Measurements from ENCODE around the gene HERC5.

The HERC5 gene

DNA sequence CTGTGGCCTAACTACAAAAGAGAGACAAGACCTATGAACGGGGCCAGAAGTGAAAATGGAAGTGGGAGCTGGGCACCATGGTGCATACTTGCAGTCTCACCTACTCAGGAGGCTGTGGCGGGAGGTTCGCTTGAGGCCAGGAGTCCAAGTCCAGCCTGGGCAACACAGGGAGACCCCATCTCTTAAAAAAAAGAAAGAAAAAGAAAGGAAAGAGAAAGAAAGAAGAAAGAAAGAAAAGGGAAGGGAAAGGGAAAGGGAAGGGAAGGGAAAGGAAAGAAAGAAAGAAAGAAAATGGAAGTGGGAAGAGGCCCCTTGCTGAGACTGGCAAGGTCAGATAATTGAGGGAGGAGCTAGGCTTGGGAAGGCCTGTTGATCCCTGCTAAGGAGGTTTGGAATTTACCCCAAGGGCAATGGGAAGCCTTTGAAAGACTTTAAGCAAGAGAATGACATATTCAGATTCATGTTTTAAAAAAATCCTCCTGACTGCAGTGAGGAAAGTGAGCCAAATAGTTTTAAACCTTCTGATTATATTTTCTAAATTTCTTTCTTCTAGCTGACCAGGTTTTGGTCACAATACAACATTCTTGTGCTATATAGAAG, 17.7 kb upstream of the HERC5 start:
- DNase-seq (ENCODE audit: low read depth) = no peak
- H3K4me3 ChIP-seq (ENCODE audit: low read length) = no peak overlapping the region
- TF ChIP-seq, protein P1, sequence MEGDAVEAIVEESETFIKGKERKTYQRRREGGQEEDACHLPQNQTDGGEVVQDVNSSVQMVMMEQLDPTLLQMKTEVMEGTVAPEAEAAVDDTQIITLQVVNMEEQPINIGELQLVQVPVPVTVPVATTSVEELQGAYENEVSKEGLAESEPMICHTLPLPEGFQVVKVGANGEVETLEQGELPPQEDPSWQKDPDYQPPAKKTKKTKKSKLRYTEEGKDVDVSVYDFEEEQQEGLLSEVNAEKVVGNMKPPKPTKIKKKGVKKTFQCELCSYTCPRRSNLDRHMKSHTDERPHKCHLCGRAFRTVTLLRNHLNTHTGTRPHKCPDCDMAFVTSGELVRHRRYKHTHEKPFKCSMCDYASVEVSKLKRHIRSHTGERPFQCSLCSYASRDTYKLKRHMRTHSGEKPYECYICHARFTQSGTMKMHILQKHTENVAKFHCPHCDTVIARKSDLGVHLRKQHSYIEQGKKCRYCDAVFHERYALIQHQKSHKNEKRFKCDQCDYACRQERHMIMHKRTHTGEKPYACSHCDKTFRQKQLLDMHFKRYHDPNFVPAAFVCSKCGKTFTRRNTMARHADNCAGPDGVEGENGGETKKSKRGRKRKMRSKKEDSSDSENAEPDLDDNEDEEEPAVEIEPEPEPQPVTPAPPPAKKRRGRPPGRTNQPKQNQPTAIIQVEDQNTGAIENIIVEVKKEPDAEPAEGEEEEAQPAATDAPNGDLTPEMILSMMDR (conservative IDR thresholded peaks at IDR 0.05; ENCODE audit: low read depth, low read length) = no peak

DNA sequence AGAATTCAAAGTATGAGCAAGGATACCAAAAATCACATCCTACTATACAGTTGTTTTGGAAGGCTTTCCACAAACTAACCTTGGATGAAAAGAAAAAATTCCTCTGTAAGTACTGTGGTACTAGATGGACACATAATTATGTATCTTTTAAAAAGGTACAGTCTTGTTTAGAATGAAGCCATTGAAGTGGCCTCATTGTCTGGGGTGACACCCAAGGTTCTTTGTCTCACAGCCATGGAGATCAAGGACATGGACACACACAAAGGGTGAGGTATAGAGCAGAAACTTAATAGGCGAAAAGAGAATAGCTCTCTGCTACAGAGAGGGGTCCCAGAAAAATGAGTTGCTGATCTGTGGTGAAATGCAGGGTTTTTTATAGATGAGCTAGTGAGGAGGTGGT, 16.8 kb upstream of the HERC5 start:
- TF ChIP-seq, protein P1 (conservative IDR thresholded peaks at IDR 0.05; ENCODE audit: low read depth, low read length) = no peak
- no peak overlapping the region for H3K4me3 ChIP-seq (ENCODE audit: low read length)
- no peak for DNase-seq (ENCODE audit: low read depth)

DNA sequence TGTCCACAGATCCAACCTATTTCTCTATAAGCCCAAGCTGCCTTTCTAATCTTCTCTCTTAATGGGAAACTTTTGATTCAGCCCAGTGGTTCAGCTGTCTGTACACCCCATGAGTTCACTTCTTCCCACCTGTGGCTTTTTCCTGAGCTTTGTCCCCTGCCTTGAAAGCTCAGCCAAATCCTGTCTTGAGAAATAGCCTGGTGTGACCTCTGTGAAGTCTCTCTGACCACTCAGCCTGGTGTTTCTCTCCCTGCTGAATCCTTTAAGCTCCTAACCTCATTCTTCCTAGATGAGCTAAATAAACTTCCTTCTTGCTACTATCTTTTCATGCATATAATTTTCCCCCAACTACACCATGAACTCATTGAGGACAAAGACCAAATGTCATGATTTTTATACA, 15.2 kb upstream of the HERC5 start:
- TF ChIP-seq, protein P1 (conservative IDR thresholded peaks at IDR 0.05; ENCODE audit: low read depth, low read length) = no peak
- no peak overlapping the region for H3K4me3 ChIP-seq (ENCODE audit: low read length)
- DNase-seq (ENCODE audit: low read depth) = no peak

DNA sequence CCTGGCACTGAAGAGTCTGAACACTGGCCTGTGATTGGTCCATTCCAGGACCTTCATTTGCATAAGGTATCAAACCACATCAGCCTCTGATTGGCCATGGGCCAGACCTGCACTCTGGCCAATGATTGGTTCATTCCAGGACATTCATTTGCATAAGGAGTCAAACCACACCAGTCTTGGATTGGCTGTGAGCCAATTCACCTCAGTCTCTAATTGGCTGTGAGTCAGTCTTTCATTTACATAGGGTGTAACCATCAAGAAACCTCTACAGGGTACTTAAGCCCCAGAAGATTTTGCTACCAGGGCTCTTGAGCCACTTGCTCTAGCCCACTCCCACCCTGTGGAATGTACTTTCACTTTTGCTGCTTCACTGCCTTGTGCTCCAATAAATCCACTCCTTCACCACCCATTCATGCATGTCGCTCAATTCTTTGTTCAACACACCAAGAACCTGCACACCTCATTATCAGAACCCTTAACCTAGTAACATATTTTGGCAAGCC, 14.2 kb upstream of the HERC5 start:
- TF ChIP-seq, protein P1 (conservative IDR thresholded peaks at IDR 0.05; ENCODE audit: low read depth, low read length) = no peak
- DNase-seq (ENCODE audit: low read depth) = no peak
- no peak overlapping the region for H3K4me3 ChIP-seq (ENCODE audit: low read length)

DNA sequence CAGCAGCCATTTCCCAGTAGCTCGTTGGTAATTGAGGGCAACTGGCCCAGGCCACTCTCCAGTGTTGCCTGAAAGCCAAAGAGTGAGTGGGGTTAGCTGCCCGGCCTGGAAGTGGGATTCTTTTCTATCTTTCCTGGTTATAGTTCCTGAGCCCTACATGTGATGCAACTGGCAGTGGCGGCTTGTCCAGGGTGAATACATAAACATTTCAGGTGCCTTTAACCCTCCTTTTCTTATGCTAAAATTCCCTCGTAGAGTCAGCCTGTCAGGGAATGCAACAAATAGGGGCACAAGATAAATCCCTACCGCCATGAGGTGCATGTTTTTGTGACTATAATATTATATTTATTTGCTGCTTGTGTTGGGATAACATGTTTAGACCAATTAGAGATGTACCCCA, 13.4 kb upstream of the HERC5 start:
- DNase-seq (ENCODE audit: low read depth) = no peak
- TF ChIP-seq, protein P1 (conservative IDR thresholded peaks at IDR 0.05; ENCODE audit: low read depth, low read length) = no peak
- H3K4me3 ChIP-seq (ENCODE audit: low read length) = no peak overlapping the region

DNA sequence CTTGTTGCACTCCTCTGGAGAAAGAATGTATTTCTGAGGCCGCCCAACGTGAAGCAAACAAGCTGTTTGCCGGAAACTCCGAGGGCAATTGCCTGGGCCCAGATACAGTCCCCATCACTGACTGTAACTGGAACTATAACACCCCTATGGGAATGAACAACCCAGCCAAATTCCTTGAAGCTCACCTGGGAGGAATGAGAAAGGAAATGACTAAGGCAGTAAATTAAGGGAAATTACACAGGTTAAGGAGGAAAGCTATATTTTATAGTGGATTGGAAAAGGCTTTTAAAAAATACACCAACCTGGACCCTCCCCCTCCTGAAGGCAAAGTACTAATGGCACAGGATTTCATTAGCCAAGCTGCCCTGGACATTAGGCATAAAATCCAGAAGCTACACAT, 11.7 kb upstream of the HERC5 start:
- H3K4me3 ChIP-seq (ENCODE audit: low read length) = no peak overlapping the region
- TF ChIP-seq, protein P1 (conservative IDR thresholded peaks at IDR 0.05; ENCODE audit: low read depth, low read length) = no peak
- DNase-seq (ENCODE audit: low read depth) = no peak

DNA sequence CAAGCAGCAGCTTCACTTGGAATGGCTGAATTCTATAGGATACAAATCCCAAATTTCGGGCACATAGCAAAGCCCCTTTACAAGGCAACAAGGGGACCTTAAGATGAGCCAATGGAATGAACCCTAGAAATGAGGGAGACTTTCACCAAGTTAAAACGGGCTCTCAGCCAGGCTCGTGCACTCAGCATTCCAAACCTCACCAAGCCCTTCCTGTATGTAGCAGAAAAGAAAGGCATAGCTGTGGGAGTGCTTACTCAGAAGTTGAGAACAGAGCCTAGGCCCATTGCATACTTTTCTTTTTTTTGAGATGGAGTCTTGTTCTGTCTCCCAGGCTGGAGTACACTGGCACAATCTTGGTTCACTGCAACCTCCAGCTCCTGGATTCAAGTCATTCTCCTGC, 10.8 kb upstream of the HERC5 start:
- no peak for DNase-seq (ENCODE audit: low read depth)
- H3K4me3 ChIP-seq (ENCODE audit: low read length) = no peak overlapping the region
- TF ChIP-seq, protein P1 (conservative IDR thresholded peaks at IDR 0.05; ENCODE audit: low read depth, low read length) = no peak
